GM19452 (cell line): ENCODE data around the gene MR1.

Source experiments
- ATAC-seq: cut with Tn5 transposase; IDR thresholded peaks from one replicate; pipeline ENCODE4 v1.9.1; 2021; ENCODE audit not compliant: unreplicated experiment

Gene MR1

DNA sequence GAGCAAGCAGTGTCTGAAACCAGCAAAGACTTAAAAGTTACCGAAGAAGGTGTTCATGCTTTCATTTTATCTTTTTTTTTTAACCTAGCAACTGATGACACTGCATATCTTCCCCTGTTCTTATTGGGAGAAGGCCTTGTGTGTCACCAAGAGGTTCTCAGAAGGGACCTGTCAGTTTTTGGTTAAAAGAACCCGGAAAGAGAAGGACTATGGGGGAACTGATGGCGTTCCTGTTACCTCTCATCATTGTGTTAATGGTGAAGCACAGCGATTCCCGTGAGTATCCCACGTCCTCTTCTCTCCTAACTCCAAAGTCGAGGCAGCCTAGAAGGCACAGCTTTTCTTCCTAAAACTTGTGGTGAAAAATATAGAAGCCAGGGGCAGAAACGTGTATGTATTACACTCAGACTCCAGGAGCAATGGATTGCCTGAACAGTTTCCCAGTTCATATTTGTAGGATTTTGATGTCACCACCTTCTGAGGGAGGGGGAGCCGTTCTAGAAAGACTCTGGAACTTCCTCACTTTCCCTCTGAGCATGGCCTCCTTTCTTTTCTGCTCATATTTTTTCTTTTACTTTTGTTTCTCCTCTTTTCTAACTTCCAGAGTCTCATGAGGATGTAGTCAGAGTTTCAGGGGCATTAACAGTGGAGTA, at the start of gene MR1:
Gene MR1 (plus strand): TSS at position 185 of the 653 bp plus-strand sequence. CDS start 25 bp downstream, at position 210.
- peak; percentile 89 for ATAC-seq

DNA sequence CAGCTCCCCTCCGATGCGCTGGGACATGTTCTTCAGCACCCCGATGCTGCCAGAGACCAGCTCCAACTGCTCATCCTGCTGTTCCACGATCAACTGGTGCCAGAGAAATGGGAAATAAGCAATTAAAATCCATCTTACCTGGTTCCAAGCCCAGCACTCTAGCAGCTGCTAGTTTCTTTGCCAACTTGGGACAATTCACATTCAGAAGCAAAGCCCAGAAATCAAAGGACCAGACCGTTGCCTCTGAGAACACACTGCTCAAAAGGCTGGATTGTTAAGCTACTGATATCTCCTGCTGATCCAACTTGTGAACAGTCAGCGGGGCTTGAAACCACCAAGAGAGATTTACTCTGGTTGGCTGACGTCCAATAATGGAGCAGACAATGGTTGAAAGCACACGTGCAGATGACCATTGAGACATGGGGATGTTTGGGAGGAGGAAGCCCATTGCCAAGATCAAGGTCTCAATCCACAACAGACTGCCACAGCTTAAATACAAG, 45.5 kb upstream of the MR1 start:
- no peak for ATAC-seq

DNA sequence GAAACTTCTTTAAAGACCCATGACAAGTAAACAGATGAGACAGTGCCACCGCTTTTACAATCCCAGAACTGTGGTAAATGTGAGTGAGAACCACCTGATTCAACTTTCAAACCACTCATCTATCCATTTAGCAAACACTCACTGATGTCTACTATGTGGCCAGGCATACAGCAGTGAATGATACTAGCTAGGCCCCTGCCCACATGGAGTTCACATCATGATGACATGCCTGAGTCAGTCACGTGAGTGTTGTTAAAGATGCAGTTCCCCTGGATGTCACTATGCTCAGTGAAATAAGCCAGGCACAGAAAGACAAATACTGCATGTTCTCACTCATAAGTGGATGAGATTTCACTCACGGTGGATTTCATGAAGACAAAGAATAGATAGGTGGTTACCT, 39.5 kb upstream of the MR1 start:
- no peak for ATAC-seq

DNA sequence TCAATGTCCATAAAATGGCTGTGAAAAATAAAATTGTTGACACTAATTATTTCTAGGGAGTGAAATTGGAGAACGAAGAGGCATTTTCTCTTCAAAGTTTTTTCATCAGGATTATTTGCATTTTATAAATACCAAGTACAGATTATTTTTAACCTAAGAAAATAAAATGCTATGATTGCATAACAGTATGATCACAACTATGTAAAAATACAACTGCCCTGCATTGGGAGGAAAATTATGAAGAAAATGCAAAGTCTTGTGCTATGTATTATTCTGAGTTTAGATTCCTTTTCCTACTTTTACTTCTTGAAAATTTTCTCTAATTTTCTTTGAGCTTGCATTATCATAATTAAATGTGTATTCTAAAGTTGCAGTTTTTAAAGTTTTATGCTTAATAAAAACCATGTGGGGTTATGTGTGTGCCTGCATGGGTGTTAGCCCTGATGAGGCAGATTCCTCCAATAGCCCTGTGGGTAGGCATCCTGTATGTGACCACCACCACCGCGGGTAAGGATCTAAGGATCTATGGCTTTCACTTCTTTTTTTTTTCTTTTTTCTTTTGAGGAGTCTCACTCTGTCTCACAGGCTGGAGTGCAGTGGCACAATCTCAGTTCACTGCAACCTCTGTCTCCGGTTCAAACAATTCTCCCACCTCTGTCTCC, 35.8 kb upstream of the MR1 start:
- no peak for ATAC-seq

DNA sequence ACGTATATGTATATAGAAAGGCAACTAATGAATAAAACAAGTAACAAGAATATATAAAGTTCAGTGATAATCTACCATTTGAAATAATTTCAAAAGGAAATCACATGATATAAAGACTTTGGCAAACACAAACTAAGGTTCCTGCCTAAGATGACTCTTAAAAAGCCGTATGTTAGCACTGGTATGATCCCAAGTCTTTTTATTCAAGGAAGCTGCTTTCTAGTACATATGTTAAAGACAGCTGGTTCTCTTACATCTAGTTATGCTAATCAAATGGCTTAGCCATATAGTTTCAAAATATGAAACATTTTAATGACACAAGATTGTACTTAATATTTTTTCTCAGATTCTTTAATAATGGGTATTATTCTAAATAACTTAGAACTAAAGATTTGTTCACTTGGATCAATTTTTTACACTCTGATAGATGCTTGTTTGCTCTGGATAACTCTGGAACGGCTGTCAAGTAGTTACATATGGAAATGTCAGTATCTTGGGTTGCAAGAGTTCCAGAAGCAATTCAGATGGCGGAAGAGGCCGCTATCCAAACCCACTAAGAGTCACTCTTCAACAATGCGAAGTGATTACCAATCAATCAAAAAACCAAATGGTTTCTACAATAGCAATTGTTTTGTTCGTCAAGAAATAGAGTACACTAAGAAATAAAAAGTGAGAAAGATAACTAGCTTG, 32.5 kb upstream of the MR1 start:
- no peak for ATAC-seq

DNA sequence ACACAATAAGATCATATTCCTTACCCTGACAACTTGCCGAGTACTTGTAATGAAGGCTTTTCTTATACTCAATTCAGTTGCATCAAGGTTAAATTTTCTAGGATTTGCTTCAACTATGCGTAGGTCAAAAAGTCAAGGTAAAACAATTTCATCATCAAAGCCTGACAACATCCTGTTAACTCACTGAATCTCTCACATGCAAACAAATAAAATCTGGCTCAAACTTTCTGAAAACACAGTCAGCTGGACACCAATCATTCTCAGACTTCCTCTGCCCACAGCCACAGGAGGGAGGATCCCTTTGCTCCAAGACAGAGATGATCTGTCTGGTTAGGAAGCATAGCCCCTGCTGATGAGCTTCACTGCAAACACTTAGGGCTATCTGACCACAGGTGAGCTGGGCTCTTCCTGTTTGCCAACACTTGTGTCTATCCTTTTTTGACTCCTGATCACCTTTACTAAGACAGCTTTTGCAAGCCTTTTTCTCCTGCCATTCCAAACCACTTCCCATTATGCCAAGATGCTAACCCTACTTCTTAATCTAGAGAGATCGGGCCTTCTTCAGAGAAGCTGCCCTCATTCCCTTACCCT, 31.1 kb upstream of the MR1 start:
- no peak for ATAC-seq

DNA sequence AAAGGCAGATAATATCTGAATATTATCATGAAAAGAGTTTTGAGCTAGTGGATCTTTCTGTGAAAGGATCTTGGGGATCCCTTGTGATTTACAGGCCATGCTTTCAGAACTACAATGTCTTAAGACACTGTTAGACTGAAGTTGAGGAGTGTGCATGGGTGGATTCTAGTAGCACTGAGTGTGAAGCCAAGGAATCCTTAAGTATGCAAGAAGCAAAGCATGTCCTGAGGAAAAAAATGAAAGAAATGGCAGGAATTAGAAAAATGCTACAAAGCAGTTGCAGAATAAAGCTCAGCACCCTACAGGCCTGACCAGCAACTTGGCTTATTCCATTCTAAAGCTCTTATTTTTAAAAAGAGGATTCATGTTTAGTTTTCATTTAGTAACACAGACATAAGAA, 23.0 kb upstream of the MR1 start:
- ATAC-seq = no peak

DNA sequence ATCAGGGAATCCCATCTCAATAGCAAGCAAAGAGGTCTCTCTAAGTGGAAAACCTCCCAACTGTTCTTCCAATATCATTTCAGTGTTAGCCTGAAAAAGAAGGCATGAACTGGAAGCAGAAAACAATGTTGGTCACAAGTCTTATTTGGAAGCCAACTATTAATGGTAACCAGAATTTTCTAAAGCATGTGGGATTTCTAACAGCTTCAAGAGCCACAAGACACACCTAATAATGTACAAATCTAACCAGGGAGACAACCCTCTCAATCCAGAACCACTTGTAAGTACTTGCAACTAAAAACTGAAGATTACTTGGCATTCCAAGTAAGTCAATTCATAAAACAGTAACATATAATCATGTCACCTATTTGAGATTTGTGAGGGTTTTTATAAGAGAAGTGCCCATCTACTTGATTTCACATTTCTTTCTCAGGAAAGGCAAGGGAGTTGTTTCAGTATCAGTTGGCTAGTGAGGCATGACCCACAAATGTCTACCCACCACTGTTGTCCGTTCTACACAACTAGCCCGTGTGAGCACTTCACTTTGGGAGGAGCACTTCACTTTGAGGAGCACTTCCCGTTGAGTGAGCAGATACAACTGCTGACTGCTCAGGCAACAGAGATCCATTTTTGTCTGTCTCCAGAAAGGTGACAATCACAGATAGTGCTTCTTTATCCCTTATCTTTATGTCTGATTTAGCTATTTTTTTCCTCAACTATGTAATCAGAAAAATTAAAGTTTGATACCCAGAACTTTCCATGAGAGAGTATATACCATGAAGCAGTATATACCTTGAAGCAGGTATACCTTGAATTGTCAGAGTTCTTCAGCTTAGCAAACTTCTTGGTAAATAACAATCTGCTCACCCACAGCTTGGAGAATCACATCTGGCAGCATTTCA, 22.2 kb upstream of the MR1 start:
- no peak for ATAC-seq

DNA sequence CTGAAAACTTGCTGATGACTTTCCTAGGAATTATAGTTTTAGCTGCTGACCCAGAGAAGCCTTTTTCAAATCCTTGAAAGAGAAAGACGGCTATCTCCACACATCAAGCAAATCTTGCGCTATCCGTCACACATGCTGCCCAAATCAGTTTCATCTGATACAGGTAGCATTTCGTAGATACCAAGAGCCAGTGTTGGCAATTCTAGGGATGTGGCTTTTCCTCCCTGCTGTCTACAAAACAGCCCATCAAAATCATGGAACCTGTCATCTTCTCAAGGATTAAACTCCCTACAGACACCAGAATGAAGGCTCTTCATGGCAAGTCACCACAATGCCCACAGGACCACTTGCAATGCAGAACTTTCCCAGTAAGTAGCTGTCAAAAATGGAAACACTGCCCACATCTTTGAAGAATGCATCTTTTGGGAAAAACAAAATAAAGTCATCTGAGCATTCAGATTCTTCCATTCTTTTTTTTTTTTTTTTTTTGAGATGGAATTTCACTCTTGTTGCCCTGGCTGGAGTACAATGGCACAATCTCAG, 21.5 kb upstream of the MR1 start:
- no peak for ATAC-seq

DNA sequence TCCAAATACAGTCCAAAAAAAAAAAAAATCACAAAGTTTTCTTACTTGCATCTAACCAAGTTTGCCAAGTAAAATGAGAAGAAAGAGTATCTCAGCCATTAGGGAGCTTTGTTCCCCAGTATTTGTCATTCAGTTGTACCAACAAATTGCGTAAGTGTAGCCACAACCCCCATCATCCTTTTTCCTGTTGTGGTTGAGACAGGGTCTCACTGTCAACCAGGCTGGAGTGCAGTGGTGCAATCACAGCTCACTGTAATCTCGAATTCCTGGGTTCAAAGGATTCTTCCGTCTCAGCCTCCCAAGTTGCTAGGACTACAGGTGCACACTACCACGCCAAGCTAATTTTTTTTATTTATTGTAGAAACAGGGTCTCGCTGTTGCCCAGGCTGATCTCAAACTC, 20.6 kb upstream of the MR1 start:
- no peak for ATAC-seq

DNA sequence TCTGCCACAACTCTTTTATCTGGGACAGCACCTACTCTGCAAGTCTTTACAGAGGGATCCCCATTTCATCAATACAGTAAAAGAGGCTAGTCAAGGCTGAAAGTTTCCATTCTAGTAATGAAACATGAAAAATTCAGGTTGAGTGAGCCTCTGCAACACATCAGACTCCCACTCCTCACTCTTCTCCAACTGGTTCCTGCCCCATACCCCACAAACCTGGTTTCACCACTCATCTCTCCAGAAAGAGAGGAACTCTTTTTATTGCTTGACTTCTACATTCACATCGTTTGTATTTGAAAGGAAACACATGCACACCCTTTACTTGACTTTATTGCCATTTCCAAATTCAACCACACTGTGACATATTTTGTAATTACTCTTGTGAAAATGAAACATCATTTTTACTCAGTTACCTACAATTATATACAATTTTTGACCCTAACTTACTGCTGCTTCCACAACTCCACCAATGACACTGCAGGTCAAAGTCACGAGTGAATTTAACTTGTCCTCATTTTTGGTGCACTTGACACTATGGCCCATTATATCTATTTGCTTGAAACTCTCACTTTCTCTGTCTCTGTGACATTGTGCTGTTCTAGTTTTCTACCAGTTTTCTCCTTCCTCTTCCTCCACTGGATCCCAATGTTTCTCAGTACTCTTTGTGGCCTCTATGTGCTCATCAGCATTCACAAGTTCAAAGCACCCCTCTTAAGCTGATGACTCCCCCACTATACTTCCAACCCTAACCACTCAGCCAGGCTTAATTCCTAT, 19.1 kb upstream of the MR1 start:
- ATAC-seq = no peak

DNA sequence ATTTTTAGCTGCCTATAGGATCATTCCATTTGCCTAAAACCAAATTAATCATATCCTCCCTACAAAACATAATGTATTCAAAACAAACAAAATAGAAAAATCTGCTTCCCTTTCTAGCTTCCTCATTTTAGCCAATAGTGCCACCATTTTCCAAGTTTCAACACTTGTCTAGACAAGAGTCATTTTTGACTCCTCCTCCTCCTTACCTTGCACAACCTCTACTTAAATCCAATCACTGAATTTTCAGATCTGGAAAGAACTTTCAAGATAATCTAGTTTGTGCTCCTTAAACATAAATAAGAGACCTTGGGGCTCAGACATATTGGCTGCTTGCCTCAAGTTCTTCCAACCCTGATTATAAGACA, 18.6 kb upstream of the MR1 start:
- no peak for ATAC-seq

DNA sequence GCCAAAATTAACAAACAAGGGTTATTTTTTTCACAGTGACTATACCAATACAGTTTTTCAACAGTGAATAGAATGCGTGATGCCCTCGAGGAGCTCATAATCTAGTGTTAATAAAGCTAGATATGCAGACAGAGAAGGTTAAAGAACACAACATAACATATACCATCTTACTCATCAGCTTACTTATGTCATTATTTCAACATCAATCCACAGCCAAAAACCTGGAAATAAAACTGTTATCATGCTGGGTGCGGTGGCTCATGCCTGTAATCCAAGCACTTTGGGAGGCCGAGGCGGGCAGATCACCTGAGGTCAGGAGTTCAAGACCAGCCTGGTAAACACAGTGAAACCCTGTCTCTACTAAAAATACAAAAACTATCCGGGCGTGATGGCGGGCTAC, 17.2 kb upstream of the MR1 start:
- ATAC-seq = no peak

DNA sequence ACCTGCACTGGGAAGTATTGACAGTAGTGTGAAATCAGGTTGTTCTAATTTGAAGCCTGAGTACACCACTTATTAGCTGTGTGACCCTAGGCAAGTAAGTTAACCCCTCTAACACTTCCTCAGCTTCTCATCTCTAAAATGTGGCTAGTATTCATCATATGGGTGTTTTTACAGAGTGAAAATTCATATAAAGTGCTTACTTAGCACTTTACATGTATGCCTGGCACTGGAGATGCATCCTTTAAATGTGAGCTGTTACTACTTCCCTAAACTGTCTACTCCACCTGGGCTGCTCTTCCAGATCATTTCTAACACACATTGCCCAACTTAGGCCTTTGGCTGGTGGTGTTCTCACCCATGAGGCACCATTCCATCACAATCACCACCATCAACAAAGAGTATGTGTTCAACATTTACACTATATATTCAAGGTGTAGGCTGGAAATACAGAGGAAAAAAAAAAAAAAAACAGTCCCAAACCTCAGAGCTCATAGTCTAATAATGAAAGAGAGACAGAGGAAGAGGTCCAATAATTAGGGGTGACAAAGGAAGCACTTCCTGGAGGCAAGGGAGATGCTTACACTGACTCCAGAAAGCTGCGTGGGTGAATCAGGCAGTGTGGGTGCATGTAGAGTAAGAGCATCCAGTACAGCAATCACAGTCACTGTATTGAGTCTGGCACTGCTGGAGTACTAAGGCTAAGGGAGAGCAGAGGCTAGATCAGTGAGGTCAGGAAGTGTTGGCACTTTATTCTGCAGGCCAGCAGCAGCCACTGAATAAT, 14.7 kb upstream of the MR1 start:
- ATAC-seq = no peak

DNA sequence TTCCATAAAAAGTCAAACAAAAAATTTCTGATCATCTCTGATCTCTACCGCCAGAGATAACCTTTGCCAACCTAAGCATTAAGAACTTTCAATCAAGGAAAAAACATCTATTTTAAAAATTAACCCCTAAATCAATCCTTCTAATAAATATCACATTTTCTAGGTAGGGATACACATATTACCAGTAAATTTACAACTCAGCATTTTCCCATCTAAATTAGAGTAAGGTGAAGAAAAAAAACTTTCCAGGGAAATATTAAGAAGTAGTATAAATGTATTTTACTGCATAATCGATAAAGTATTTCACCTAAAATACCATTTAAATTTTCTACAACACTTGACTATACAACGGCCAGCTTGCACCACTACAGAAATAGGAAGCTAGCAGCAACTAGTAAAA, 12.6 kb upstream of the MR1 start:
- no peak for ATAC-seq

DNA sequence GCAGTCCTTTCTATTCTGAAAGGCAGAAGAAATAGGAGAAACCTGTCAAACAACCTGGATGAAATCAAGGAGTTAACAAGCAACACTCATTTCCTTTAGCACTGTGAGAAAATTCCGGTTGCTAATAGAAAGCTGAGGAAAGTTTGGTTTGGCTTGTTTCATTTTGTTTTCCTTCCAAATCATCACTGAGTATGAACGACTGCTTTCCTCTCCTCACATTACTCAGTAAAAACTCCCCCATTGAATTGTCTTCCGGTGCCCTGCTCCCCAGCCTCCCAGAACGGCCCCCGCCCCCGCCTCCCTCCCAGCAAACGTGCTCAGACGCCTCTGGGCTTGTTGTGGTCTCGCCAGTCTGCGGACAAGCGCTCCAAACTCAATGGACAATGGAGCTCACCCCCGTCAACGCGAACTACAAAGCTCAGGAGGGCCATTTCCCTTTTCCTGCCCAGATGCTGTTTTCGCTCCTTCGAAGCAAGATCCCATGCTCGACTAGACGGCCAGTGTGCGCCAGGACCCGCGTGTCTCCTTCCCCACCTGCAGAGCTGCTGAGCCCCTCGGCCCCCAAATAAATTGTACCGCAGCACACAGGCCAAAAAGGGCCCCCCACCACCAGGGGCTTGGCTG, 11.9 kb upstream of the MR1 start:
- ATAC-seq = peak; percentile 38

DNA sequence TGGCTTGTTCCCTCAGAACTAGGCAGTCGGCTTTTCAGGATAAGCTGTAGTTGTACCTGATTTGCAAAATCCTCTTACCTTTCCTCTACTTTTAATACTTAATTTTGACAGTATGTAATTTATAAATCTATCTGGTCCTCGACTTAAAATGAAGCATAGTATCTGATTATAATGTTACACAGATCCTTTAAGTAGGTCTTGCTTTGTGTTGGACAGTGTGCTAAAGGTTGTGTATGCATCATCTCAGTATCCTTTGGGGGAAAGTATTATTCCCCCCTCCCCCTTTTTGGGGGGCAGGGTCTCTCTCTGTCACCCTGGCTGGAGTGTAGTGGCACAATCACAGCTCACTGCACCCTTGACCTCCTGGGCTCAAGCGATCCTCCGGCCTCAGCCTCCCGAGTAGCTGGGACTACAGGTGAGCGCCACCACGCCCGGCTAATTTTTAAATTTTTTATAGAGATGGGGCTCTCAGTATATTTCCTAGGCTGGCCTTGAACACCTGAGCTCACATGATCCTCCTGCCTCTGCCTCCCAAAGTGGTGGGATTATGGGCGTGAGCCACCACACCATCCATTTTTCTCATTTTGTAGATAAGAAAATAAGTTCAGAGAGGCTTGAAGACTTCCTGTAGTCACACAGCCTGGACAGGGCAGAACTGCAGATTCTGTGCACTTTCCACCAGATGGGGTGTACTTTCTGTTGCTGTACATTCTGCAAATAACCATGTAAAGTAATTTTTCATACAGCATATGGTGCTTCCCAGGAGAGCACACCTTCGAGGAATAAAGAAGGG, 10.3 kb upstream of the MR1 start:
- ATAC-seq = no peak

DNA sequence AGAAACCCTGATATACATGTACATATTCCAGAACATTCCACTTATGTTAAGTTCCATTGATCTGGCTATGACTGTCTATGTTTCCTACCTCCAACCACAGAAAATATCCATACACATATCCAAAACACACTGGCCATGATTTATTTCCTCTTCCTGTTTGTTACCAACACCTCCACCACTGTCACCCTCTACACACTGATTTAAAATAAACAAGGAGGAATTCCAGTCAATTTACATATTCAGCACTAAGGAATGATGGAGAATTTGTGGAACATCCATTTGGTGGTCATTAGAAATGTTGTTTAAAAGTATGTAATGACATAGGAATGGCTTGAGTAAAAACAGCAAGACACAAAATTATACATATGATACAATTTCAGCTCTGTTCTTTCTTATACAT, 5.6 kb upstream of the MR1 start:
- ATAC-seq = no peak
